Stimulated activated CD4-positive, alpha-beta T cell treated with anti-CD3 and anti-CD28 coated beads, Interleukin-15, amount 100 ng/mL, for 48 hours (primary cell): Measurements from ENCODE around the gene F10.

Source experiments
- DNase-seq, 2 donors: peaks; one replicate each; pipeline ENCODE4 v3.0.0-alpha.2; 2020; ENCODE audit warnings: low read depth in 2 of 2

The F10 gene

DNA sequence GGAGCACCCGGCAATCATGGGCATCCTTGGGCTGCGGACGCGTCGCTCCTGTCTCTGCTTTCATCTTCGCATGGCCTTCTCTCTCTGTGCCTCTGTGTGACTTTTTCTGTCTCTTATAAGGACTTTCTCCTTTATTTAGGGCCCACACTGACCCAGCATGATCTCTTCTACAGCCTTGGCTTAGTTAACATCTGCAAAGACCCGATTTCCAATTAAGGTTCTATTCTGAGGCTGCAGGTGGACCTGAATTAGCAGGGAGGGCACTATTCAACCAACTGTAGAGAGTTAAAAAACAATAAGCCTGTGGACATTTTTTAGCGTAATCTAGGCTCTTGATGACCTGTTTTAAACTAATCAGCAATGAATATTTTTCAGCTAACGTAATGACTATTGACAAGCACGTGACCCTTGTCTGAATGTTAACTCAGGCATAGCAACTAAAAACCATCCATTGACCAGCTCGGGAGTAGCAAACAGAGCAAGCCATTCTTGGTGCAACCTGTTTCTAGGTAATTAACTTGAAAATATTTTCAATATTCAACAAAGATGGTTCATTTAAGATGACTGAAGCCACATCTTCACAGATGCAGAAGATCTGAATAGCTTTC is 15.2 kb downstream of the F10 start:
- DNase-seq: no peak

GRCh38 chr13:113138792-113139551 is 16.4 kb downstream of the F10 start:
- no peak for DNase-seq

- DNase-seq: no peak
Measured at GRCh38 chr13:113139577-113139976, 17.0 kb downstream of the F10 start.

DNA sequence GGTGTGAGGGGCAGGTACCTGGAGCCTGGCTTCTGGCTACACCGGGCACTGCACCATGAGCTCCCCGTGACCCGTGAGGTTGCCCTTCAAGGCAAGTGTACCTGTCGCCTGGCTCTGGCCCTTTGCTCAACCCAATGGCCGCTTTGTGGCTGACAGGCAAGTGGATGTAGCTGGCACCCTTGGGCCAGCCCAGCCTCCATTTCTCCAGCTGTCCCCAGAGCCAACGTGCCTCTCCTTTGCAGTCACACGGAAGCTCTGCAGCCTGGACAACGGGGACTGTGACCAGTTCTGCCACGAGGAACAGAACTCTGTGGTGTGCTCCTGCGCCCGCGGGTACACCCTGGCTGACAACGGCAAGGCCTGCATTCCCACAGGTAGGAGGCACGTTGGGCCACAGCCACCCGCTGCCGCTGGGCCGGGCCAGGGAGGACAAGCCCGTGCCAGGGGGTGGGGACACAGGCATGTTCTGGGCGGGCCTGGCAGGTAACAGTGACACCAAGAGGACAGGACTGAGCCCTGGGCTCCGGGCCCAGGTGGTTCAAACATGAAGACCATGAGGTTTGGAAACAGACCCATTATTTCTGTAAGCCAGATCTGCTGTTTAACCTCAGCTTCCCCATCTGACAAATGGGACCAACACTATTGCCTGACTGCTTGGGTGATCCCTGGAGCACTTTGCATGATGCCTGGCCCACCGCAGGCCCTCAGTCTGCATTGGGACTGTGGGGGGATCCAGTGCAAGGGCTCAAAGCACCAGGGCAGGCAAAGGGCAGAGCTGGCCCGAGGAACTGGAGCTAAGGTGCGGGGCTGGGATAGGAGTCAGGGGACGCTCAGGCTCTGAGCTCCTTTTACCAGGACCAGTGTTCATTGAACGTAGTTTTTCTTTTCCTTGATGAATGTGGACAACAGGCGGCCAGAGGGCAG is 18.3 kb downstream of the F10 start:
- DNase-seq: no peak

- no peak for DNase-seq
Measured at GRCh38 chr13:113141601-113141970, 19.0 kb downstream of the F10 start.

GRCh38 chr13:113142876-113143275 is 20.3 kb downstream of the F10 start:
- no peak for DNase-seq

DNA sequence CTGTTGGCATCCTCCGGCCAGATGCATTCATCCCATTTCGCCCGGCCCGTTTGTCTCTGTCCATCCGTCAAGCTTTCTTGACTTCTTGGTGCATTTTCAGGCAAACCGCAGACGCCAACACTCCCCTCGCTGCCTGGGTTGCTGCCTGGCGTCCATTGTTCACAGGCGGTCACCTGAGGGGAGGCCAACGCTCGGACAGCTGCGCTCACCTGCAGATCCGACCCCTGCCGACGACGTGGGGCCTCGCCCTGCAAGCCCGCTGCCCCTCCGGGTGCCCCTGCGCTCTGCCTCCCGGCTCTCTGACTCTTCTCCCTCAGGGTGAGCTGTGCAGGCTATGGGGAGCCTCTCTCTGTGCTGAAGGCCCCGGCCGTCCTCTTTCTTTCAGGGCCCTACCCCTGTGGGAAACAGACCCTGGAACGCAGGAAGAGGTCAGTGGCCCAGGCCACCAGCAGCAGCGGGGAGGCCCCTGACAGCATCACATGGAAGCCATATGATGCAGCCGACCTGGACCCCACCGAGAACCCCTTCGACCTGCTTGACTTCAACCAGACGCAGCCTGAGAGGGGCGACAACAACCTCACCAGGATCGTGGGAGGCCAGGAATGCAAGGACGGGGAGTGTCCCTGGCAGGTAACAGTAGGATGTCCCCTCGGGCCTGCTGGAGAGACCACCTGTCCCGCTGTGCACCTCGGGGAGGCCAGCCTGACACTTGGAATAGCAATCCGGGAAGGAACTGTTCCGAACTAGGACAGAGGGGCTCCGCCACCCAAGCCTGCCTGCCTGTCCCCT is 21.1 kb downstream of the F10 start:
- no peak for DNase-seq

DNA sequence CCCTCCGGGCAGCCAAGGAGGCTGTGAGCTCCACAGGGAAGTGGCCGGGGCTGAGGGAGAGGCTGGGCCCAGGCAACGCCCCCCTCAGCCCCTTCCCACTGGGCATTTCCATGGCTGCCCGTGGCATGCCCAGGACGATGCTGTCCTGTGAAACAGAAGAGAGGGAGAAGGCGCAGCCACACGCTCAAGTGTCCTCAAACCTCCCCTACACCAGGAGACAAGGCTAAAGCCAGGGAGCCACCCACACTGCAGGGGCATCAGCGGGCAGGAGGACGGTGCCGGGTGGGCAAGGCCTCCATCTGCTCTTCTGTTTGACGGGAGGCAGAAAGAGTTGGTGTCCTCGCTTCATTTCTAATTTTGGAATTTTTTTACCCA is 21.6 kb downstream of the F10 start:
- no peak for DNase-seq

- peak; percentile 47 to 60 for DNase-seq
Measured at GRCh38 chr13:113145496-113145895, 22.9 kb downstream of the F10 start.

- no peak for DNase-seq
Measured at GRCh38 chr13:113145911-113146598, 23.5 kb downstream of the F10 start.

DNA sequence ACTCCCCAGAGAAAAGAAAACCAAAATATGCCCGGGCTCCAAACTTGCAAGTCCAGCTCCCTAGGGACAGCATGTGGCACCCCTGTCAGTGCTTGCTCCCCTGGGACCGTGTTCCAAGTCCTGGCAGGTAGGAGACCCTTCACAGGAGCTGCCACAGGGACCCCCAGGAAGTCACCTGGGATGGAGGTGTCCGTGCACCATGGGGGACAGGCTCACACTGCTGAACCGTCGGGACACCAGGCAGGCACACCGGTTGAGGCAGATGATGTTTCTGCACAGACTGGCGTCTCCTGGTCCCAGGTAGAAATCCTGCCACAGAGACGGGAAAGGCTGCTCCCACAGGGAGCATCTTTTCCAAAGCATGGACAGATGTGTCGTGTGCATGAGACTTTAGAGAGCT is 24.2 kb downstream of the F10 start:
- no peak for DNase-seq

- DNase-seq: no peak
Measured at GRCh38 chr13:113147206-113147605, 24.6 kb downstream of the F10 start.

DNA sequence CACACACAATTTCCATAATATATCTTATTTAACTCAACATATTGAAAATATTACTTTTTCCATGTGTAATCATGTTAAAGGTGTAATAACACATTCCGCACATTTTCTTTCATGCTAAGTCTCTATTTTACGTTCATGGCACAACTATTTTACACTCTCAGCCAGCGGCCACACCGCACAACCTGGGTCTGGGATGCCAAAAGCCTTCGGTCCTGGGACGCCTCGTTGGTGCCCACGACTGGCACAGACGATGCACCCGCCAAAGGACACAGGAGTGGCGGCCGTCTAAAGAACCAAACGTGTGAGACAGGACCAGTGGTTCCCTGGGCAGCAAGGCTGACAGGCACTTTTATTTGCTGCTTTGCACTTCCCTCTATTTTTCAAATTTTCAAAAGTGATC is 25.8 kb downstream of the F10 start:
- no peak for DNase-seq

- DNase-seq: no peak
Measured at GRCh38 chr13:113148940-113149503, 26.4 kb downstream of the F10 start.

DNA sequence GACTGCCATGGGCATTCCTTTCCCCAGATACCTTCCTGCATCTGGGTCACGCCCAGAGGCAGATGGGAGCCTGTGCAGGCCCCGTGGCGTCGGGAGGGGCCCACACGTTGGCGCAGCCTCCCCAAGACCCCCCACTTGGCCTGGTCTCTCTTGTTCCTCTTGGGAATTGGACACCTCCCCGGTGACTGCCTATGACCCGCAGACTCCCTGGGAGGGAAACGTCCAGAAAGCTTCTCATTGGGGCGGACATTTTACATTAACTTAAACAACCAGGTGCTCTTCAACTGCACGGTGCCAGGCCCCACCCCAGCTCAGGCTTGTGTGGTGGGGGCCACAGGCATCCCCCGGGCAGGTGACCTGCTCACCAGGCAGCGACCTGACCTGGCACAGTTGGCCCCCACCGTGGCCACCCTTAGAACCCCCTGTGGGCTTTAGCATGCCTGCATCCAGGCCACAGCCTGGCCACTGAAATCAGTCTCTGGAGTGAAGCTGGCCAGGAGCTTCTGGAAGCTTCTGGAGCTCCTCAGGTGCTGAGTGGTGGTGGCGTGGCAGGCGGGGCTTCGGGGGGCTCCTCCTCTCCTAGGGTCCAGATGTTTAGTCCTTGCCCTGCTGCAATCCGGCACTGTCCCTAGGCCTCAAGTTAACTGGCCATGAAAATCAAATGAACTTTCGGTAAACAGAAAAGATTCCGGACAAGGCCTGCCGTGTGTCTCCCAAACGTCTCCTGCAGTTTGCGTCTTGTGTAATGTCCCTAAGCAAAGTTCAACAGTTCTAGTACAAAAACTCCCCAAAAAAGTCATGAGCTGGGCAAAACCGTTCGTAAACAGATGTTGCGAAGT is 27.3 kb downstream of the F10 start:
- no peak for DNase-seq

DNA sequence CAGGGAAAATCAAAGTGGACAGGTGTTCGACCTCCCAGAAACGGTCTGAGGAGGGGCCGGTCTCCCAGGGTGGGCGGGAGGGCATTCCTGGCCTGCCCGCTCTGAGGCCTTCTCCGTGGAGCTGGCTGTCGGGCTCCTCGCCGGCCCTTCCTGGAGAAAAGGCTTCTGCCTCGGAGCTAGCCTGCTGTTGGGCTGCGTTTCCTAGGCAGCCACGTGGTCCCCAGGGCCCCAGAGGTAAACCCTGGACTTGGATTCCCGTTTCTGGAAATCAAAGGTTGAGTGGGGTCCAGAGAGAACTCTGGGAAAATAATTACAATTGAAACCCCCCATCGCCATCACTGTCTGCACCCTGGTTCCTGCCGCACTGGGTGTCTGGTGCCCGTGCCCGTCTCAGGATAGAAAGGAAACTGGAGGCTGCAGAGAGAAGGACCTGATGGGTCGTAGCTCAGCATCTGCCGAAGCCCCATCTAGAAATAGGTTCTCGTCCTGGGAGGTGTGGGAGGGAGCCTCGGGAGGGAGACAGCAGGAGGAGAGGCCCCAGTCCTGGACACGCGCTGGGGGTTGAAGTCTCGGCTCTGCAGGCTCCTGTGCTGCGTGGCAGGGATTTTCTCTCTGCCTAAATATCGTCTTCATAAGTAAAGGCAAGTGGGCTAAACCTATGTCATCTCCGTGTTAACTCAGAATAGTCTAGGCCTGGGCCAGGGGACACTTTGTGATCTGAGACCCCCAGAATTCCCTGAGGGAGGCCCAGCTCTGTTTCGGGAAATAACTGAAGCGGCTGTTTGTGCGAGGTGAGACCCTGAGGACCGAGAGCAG is 28.2 kb downstream of the F10 start:
- no peak for DNase-seq

DNA sequence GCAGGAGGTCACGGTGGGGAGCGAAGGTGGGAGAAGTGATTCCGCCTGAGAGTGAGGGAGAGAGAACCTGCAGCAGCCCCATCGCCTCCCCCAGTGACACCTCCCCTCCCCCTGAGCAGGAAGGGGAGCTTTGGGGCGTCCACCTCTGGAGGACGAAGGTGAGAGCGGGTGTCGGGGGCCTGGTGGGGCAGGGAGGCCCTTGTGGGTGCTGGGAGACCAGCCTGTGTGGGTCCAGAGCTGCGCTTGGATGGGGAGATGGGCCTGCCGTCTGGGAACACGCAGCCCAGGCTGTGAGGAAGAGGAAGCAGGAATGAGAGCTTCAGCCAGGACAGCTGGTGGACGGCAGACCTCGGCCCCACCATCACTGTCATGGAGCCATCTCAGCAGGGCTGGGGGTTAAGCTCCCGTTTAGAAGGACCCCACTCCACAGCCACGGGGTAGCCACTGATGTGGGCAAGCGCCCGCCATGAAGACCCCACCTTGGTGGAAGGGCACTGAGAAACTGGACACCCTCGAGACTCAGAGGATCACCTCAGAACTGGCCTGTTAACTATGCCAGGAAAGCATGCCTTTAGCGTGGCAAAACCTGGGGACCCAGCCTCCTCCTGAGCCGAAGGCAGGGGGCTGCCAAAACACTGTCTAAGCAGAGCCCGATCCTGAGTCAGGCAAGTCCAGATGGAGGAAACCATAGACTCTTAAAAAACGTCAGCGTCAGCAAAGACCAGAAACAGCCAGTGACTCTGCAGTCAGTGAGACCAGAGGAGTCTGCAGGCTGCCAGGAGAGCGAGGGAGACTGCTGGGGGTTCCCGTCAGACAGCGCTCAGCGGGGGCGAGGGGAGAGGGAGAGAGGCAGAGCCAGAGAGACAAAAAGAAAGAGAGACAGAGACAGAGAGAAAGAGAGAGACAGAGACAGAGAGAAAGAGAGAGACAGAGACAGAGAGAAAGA is 29.4 kb downstream of the F10 start:
- no peak for DNase-seq

- no peak for DNase-seq
Measured at GRCh38 chr13:113152691-113152983, 30.0 kb downstream of the F10 start.
